ENCODE data around the gene CRTAC1. TPM values are rescaled to one million over a fixed set of nuclear protein-coding genes. Genes with fewer than 3 reads are reported as not detected.

CRTAC1 gene
- total RNA-seq, 4 donors from 2014 or later, result 17.5 to 35.1 (median 22.9) TPM

GRCh38 chr10:97869091-97870042 is 161.1 kb downstream of the CRTAC1 start:
- H3K27ac ChIP-seq, result peak overlapping the region in 2 of 4 donors; percentile 3 to 38
- no peak for TF ChIP-seq POLR2A (IDR thresholded peaks at IDR 0.05)
- TF ChIP-seq EP300 (IDR thresholded peaks at IDR 0.05), result peak in 1 of 2 donors; percentile 49
- TF ChIP-seq CTCF (IDR thresholded peaks at IDR 0.05), result peak; percentile 62 to 97 (median 82)
- H3K4me3 ChIP-seq, result no peak overlapping the region
- DNase-seq (ENCODE audit: low spot score in 2 of 2), result peak; percentile 69 to 70
- no peaks in the 10 kb centered on the region for H3K9me3 ChIP-seq
- peaks cover 3 to 19% (median 6%) of the 10 kb centered on the region in 4 donors for H3K4me1 ChIP-seq
- H3K36me3 ChIP-seq, result no peaks in the 10 kb centered on the region
- H3K27me3 ChIP-seq, result no peaks in the 10 kb centered on the region
- 11 to 21% methylated on average over 16 to 18 of the region's 19 CpGs for WGBS, 2 donors

- Histone ChIP-seq H3K9me3 (no peaks in the 10 kb centered on the region), H3K4me1 (peaks cover 3 to 16% (median 6%) of the 10 kb centered on the region in 4 donors), H3K27ac (no peak overlapping the region), H3K36me3 (no peaks in the 10 kb centered on the region), H3K4me3 (no peak overlapping the region), H3K27me3 (no peaks in the 10 kb centered on the region)
- no peak for DNase-seq (ENCODE audit: low spot score in 2 of 2)
- TF ChIP-seq POLR2A (IDR thresholded peaks at IDR 0.05), result no peak
- no peak for TF ChIP-seq CTCF (IDR thresholded peaks at IDR 0.05)
- TF ChIP-seq EP300 (IDR thresholded peaks at IDR 0.05), result no peak
- WGBS, 2 donors, result 64 to 74% methylated on average over 3 to 4 of the region's 4 CpGs
Observed at GRCh38 chr10:97868134-97868685, 162.2 kb downstream of the CRTAC1 start.

GRCh38 chr10:97867220-97867800 is 163.1 kb downstream of the CRTAC1 start:
- Histone ChIP-seq H3K27me3 (no peaks in the 10 kb centered on the region), H3K4me3 (no peak overlapping the region), H3K36me3 (no peaks in the 10 kb centered on the region), H3K9me3 (no peaks in the 10 kb centered on the region), H3K4me1 (peaks cover 3 to 13% (median 6%) of the 10 kb centered on the region in 4 donors), H3K27ac (no peak overlapping the region)
- WGBS, 2 donors, result 78 to 87% methylated on average over 10 of the region's 10 CpGs
- TF ChIP-seq EP300 (IDR thresholded peaks at IDR 0.05) (no peak), CTCF (IDR thresholded peaks at IDR 0.05) (no peak), POLR2A (IDR thresholded peaks at IDR 0.05) (no peak)
- DNase-seq (ENCODE audit: low spot score in 2 of 2), result no peak

- H3K27ac ChIP-seq, result no peak overlapping the region
- no peaks in the 10 kb centered on the region for H3K9me3 ChIP-seq
- H3K4me1 ChIP-seq, result peaks cover 3 to 15% (median 6%) of the 10 kb centered on the region in 4 donors
- H3K36me3 ChIP-seq, result no peaks in the 10 kb centered on the region
- no peaks in the 10 kb centered on the region for H3K27me3 ChIP-seq
- no peak for DNase-seq (ENCODE audit: low spot score in 2 of 2)
- 89 to 94% methylated on average over 10 of the region's 10 CpGs for WGBS, 2 donors
- H3K4me3 ChIP-seq, result no peak overlapping the region
- TF ChIP-seq EP300 (IDR thresholded peaks at IDR 0.05) (no peak), CTCF (IDR thresholded peaks at IDR 0.05) (no peak), POLR2A (IDR thresholded peaks at IDR 0.05) (no peak)
Observed at GRCh38 chr10:97866524-97867219, 163.7 kb downstream of the CRTAC1 start.
